CD4-positive, alpha-beta T cell treated with Interleukin-4 for 1 hour (primary cell): ENCODE measurements around the gene MMS19.
A peak's percentile ranks its signal among the peaks of the same experiment; 100 is the strongest.

Source experiments
- DNase-seq, 2 donors: peaks; one replicate each; pipeline ENCODE4 v3.0.0-alpha.2; 2020 to 2022

The MMS19 gene, protein sequence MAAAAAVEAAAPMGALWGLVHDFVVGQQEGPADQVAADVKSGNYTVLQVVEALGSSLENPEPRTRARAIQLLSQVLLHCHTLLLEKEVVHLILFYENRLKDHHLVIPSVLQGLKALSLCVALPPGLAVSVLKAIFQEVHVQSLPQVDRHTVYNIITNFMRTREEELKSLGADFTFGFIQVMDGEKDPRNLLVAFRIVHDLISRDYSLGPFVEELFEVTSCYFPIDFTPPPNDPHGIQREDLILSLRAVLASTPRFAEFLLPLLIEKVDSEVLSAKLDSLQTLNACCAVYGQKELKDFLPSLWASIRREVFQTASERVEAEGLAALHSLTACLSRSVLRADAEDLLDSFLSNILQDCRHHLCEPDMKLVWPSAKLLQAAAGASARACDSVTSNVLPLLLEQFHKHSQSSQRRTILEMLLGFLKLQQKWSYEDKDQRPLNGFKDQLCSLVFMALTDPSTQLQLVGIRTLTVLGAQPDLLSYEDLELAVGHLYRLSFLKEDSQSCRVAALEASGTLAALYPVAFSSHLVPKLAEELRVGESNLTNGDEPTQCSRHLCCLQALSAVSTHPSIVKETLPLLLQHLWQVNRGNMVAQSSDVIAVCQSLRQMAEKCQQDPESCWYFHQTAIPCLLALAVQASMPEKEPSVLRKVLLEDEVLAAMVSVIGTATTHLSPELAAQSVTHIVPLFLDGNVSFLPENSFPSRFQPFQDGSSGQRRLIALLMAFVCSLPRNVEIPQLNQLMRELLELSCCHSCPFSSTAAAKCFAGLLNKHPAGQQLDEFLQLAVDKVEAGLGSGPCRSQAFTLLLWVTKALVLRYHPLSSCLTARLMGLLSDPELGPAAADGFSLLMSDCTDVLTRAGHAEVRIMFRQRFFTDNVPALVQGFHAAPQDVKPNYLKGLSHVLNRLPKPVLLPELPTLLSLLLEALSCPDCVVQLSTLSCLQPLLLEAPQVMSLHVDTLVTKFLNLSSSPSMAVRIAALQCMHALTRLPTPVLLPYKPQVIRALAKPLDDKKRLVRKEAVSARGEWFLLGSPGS

DNA sequence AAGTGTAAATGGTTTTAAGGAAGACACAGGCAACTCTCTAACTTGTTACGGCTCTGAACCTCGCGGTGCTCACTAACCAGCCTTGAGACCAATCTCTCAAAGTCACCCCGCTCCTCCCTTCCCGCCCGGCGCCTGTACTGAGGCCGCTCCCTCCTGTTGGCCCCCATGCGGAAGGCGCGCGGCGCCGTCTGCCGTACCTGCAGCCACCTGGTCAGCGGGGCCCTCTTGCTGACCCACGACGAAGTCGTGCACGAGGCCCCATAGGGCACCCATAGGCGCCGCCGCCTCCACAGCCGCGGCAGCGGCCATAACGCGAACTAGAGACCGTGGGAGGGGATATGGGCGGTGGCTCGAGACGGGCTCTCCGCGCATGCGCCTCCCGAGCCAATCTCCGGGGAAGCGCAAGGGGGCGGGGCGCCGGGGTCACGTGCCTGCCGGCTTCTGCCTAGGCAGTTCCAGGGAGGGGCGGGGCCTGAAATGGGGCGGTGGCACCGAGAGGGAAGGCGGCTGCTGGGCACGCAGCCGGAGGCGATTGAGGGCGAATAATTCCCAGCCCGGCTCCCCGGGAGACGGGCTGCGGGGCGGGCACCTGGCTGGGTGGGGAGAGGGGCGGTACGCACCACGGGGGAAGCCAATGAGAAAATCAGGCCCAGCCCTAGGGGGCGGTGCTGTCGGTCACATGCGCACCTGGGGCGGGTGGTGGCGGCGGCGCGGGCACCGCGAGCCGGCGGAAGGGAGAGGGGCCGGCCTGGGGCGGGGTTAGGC lies at the start of gene MMS19:
Gene MMS19 (minus strand): TSS at position 347 of the 765 bp plus-strand sequence. CDS start 38 bp downstream, at position 309.
- peak; percentile 98 for DNase-seq

DNA sequence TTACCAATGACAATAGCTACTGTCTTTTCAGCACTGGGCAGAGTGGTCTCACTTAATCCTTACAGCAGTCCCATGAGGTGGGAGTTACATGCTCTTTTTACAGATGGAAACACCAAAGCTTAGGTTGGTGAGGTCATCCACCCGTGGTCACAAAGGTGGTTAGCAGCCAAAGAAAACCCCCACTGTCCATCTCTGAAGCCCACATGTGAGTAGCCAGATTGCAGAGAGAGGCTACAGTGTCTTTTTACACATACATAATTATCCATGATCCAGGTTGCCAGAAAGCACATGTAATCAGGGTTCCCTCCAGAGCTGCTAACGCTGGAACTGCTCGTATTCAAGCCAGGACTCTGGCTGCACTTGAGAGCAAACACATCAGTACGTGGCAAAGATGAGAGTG lies 49.7 kb upstream of the MMS19 start:
- DNase-seq, result no peak

DNA sequence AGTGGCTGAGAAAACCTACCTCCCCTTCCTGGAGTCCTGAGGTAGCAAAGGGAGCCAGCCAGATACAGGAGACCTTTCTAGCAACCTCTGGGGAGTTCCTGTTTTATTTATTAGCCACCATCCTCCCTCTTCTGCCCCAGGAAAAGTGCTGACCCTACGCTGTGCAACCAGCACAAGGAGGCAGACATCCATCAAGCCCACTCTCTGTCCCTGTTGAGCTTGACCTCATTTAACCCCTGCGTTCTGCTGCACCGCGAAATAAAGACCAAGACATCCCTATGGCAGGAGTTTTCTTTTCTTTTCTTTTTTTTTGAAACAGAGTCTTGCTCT lies 49.0 kb upstream of the MMS19 start:
- DNase-seq, result no peak

DNA sequence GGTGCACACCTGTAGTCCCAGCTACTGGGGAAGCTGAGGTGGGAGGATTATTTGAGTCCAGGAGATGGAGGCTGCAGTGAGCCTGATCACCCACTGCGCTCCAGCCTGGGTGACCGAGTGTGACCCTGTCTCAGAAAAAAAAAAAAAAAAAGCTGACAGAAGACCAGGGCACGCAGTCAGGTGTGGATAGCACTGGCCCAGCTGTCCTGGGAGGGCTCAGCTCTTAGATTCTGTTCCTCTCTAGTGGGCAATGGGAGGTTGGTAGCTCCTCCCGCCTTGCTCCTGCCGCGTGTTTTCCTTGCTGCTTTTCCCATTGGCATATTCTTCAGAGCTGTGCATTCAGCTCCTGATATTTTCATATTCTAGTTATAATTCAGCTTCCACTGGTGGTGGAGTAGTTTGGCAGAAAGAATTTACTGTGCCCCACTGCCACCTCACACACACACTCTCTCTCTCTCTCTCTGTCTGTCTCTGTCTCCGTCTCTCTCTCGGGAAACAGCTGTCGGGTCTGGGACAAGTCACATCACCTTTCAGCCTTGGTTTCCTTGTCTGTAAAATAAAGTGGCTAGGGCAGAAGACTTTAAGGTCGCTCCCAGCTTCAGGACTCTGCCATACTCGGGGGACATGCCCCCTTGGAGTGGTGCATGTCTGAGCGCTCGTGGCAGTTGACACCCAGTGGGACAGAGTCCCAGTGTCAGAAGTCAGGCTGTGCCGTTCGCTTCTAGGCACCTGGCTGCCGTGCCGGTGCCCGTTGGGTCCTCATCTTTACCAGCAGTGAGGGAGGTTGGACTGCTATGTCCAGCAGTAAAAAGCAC lies 48.4 kb upstream of the MMS19 start:
- DNase-seq, result no peak

DNA sequence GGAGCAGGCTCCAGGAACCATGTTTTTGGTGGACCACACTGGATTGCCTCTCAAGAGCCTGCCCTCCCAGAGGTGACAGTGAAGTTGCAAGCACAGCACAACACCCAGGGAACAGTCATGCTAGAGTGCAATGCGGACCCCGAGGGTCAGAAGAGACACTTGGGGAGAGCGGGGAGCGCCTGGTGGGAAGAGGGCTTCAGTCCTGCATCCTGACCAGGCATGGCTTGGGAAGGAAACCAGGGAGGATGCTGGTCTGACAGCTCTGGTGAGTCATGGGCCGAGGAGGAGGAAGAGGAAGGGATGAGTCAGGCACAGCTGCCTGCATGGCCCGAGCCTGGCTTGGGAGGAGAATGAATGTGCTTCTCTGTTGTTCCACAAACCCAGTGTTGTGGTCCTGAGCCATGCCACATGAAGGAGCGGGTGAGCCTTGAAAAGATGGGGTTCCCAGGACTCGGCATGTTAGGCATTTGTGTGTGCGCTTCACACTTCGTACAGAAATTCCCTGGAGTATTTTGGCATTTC lies 44.9 kb upstream of the MMS19 start:
- DNase-seq, result peak in 1 of 2 donors; percentile 73

DNA sequence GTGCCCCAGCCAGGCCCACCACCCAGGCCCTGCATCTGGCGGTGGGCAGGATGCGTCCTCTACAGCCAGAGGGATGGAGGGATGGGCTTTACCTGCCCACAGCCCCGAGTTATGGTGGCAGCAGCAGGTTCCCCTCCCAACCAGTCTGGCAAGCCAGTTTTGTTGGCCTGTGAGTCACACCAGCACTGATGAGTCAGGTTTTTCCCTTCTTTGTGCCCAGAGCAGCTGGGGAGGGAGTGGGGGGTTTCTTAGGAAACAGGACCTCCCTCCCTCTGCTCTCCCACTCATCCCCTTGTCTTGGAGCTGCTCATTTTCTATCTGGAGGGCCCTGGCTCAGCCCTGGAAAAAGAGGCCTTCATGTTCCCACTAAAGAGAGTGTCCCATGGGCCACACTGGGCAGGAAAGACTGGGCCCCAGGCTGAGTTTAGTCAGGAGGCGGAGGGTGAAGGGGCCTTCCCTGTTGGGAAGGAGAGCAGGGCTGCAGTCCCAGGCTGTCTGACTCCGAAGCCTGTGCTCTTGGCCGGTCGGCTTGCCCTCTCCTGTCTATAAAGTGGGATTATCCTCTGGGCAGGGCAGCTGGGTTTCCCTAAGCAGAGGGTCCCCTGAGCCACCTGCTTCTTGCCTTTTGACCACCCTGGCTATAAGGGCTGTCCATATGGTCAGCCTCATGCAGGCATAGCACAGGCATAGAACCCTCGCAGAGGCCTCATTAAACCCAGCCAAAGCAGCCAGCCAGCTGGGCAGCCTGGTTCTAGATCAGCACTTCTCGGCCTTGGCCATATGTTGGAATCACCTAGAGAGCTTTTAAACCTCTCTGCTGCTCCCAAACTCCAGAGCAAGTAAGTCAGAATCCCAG lies 44.2 kb upstream of the MMS19 start:
- peak in 1 of 2 donors; percentile 47 for DNase-seq

DNA sequence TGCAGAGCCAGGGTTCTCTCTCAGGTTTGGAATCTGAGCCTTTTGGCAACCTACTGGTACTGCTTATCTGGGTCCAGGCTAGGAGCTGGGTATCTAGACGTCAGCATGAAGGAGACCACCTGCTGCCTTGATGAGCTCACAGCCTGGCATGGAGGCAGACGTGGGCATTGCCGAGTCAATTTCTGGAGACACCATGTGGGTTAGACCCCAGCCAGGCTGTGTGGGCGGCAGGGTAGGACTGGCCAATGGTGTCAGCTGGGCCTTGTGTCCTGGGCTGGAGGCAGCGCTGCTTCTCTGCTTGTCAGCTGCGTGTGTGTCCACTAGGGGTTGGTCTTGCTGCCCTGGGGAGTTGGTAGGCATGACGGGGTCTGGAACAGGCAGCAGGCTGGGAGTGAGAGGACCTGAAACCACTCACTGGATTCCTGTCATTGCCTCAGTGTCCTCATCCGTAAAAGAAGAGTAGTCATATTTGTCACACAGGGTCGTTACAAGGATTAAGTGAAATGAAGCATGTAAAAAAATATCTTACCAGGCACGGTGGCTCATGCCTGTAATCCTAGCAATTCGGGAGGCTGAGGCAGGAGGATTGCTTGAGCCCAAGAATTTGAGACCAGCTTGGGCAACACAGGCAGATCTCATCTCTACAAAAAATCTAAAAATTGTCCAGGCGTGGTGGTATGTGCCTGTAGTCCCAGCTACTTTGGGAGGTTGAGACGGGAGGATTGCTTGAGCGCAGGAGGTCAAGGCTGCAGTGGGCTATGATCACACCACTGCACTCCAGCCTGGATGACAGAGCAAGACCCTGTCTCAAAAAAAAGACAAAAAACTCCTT lies 42.7 kb upstream of the MMS19 start:
- DNase-seq, result no peak

DNA sequence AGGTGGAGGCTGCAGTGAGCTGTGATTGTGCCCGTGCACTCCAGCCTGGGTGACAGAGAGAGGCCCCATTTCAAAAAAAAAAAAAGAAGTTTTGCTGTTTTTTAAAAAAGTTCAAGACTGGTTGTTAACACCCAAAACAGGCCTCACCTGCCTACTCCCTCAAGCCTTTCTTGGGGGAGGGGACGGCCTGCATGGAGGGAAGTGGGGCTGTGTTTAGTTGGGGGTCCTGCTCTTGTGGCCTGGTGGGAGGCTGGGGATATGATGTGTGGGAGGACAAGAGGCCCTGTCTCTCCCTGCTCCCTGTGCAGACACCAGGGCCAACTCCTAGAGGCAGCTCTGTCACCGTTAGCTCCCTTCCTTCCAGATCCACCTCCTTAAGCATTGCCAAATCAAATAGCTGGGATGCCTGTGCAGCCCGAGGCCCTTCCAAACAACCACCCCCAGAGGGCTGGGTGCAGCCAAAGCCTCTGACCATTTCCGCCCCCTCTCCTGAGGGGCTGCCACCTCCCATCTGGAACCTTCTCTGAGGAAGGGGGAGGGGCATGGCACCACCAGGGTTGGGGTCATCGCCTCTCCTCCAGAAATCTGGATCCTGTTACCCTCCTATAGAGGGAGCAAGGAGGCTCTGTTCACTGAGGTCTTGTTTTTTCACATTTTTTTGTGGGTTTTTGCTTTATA lies 41.4 kb upstream of the MMS19 start:
- no peak for DNase-seq

DNA sequence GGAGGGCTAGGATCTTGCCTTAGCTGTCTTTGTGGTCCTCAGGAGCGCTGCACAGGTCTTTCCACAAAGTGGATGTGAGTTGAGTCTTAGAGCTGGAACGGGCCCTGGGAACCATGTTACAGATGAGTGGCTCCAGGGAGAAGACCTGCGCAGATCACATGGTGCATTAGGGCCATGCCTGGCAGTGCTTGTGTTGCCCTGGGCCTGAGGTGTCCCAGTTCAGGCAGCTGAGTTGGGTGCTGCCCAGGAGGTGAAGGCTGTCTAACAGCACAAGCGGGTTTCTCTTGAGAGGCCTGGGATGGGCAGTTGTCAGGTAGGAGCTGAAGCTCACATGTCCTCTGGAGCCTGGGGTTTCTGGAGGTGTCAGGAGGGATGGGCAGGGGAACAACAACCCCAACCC lies 40.6 kb upstream of the MMS19 start:
- DNase-seq, result no peak

DNA sequence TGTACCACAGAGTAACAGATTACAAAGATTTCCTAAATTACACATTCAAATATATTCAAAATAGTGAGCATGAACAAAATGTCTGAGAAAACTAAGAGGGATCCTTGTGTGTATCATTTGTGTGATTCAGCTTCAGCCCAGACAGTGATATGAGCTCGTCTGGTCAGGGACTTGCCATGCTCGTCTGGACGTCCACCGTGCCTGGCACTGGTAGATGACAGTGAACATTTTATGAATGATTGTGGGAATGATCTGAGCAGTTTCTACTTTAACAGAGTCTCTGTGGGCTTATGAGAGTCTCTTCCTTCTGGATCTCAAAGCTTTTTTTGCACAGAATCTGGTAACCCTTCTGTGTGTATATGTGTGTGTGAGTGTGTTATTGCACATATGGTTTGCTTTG lies 40.2 kb upstream of the MMS19 start:
- DNase-seq, result no peak

DNA sequence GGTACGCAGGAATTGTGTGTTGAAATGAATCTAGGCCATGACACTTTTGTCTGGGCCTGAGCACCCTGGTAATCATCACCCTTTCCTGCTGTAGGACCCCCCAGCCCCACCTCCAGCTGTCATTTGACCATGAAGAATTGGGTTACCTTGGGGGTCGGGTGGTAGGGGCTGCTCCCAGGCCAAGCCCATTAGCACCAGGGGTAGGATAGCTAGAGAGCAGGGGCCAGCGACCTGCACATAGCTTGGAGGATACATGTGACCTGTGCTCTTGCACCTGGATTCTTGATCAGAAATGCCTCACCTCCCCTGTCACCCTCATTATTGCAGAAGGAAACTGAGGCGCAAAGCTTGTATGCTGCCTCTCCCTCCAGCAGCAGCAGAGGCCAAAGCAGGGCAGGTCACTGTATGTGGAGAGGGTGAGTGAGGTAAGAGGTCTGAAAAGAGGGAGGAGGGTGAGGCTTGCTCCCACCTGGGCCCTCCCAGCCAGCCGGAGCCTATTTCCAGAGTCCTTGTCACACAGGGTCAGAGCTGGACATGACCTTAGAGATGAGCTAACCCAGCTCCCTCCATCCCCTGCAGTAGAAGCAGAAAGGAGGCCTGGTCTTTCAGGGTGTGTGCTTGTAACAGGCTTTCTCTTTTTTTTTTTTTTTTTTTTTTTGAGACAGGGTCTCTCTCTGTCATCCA lies 39.1 kb upstream of the MMS19 start:
- DNase-seq, result no peak

DNA sequence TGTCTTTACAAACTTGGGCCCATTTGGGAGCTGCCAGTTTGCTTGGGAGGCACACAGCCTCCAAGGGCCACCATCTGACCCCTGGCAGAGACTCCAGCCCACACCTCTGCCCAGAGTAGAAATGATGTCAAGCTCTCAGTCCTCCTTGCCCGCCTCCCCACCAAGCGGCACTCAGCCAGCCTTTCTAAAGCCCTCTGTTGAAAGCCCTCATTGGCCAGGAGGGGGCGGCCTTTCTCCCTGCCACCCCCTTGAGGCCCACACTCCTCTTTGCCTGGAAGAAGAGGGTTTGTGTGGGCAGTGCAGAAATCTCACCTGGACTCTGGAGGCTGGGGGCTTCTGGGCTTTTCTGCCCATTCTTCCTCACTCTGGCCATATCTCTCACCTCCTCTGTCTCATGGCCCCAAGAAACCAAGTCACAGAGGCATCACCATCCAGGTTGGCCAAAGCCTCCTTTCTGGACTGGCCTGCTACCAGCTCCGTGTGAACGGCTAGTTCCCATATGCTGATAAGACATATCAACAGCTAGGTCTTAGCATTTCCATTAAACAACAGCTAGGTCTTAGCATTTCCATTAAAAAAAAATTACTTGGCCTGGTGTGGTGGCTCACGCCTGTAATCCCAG lies 36.6 kb upstream of the MMS19 start:
- DNase-seq, result peak in 1 of 2 donors; percentile 22

DNA sequence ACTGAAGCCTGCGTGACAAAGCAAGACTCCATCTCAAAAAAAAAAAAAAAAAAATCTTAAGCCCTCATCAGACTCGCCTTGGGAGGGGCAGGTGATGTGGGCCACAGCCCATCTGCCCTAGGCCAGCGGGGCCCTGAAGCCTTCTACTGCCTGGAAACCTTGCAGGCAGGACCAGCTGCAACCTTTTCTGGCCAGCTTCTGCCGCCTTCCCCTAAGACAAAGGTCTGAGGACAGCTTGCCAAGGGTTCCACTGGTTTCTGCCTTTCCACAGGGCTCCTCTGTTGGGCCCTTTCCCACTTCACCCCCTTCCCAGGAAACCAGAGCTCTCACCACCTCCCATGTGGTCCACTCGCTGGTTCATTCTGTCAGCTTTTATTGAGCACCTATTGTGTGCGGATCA lies 35.7 kb upstream of the MMS19 start:
- DNase-seq, result no peak

DNA sequence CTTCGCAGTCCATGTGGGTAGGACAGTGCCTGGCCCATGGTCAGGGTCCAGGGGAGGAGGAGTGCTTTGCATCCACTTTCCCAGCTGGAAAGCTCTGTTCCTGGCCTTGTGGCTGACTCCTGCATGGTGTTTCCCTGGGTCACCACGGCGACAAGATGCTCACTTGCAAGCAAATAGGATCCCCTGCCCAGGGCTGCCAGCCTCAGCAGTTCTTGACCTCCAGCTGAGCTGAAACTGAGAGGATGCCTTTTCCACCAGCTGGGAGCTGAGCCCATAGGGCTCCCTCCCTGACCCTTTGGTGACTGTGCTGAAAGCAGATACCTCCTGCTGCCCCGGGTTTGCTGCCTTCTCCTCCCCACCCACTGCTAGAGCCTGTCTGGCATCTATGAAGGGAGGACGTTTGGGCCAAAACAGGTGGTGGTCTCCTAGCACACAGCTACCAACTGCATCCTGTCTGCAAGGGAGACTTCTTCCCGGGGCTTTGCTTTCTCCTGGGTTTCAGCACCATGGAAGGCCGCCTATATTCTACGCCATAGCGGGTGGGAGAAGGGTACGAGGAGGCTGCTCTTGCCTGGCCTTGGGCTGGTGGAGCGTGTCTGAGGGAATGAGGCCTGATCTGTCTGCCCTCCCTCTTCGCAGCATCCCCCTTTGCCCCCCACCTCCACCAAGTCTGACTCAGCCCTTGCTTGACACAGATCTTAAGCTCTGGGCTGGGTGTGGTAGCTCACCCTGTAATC lies 34.9 kb upstream of the MMS19 start:
- no peak for DNase-seq

DNA sequence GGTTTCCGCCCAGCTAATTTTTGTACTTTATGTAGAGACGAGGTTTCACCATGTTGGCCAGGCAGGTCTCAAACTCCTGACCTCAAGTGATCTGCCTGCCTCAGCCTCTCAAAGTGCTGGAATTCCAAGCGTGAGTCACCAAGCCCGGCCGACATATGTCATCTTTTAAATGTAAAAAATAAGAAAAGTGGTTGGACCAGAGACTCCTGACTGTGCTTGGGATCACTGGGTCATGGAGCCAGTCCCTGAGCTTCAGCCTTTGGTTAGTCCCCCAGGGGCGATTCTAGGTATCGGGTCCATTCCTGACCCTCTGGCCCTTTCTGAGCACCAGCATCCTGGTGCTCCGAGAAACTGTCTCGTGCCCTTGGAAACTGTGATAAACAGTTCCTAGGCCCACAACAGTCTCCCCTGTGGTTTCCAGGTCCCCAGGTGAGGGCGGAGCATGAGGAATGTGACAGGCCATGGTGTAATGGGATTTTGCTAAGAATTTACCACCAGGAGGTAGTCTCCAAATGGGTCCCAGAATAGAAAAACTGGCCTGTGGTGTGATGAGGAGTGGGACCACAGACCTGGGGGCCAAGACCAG lies 33.3 kb upstream of the MMS19 start:
- no peak for DNase-seq

DNA sequence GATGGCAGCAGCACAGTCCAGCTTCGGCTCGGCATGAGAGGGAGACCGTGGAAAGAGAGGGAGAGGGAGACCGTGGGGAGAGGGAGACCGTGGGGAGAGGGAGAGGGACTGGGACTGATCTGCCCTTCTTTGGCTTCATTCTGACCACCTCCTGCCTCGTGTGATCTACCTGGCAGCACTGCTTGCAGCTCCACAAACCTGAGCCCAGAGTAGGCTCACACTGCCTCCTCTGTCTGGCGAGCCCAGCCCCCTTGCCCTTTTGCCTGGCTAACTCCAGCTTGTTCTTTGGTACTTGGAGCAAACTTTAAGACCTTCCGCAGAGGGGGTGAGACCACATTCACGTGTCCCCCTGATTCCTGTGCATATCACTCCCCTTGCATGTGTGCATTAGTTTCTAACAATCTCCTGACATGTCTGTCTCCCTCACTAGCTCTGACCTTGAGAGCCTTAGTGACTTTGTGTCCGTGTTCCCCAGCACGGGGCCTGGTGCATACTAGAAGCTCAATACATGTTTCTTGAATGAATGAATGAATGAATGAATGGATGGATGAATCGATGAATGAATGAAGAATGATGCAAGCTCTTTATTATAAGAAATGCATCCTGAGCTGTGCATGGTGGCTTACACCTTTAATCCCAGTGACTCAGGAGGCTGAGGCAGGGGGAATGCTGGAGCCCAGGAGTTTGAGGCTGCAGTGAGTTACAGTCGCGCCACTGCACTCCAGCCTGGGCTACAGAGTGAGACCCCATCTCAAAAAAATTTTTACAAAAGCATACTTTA lies 31.7 kb upstream of the MMS19 start:
- no peak for DNase-seq
